Mammary epithelial cell (primary cell): ENCODE data around the gene C2CD3.

Source experiments
- EZH2 ChIP-seq: IDR thresholded peaks from 2 replicates; pipeline ENCODE4 v1.6.1; 2012; ENCODE audit warnings: low read length, inconsistent platforms, borderline replicate concordance
- TF ChIP-seq, protein P1 (sequence below), 2 donors: IDR thresholded peaks in 1 of 2; conservative IDR thresholded peaks in 1 of 2; 2 replicates each; pipeline ENCODE4 v1.5.1; 2011 to 2012; ENCODE audit warnings: inconsistent platforms in 2 of 2, low read length in 2 of 2, mild to moderate bottlenecking in 2 of 2, control low read depth in 1 of 2, low read depth in 1 of 2; ENCODE audit not compliant: insufficient read depth in 1 of 2; ENCODE audit errors: extremely low read depth in 1 of 2

GRCh38 chr11:74139151-74139918 is 31.5 kb downstream of the C2CD3 start:
- TF ChIP-seq, protein P1, sequence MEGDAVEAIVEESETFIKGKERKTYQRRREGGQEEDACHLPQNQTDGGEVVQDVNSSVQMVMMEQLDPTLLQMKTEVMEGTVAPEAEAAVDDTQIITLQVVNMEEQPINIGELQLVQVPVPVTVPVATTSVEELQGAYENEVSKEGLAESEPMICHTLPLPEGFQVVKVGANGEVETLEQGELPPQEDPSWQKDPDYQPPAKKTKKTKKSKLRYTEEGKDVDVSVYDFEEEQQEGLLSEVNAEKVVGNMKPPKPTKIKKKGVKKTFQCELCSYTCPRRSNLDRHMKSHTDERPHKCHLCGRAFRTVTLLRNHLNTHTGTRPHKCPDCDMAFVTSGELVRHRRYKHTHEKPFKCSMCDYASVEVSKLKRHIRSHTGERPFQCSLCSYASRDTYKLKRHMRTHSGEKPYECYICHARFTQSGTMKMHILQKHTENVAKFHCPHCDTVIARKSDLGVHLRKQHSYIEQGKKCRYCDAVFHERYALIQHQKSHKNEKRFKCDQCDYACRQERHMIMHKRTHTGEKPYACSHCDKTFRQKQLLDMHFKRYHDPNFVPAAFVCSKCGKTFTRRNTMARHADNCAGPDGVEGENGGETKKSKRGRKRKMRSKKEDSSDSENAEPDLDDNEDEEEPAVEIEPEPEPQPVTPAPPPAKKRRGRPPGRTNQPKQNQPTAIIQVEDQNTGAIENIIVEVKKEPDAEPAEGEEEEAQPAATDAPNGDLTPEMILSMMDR (conservative IDR thresholded peaks at IDR 0.05 in 1 of 2, IDR thresholded peaks at IDR 0.05 in 1 of 2; ENCODE audit: extremely low read depth in 1 of 2, insufficient read depth in 1 of 2, low read depth in 1 of 2, low read length in 2 of 2): no peak
- TF ChIP-seq EZH2: no peak
